ENCODE results near the gene AIF1L. TPM values are rescaled to one million over a fixed set of nuclear protein-coding genes. Genes with fewer than 3 reads are reported as not detected.

Gene AIF1L
- total RNA-seq, 1 experiment from 2014 or later: 23.7 TPM

DNA sequence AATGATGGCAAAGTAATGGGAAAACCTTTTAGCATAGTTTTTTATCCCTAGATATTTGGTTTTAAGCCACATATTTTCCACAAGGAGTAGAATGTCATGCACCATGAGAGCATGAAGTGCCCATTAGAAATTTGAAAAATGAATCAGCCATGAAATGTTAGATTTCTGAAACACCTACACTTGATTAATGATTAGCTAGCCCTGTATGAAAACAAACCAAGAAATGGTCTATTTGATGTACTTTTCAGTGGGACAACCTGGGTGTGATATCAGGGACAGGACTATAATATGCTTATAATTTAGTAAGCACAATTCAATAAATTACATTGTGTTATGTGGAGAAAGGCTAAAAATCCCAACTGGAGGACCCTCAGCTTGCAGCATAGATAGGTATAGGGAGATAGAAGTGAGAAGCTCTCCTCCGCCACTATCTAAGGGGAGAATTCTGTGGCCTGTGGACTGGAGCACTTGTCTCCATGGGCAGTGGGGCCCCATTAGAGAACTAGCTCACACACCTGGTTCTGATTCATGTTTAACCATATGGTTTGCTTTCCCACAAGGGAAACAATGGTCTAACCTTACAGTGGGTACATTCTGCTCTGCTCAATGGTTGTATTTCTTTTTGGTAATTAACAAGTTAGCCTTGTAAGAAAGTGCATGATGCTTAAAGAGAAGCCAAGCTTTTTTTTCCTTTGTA lies 64.2 kb downstream of the AIF1L start:
- Histone ChIP-seq H3K79me2 (ENCODE audit: low read length) (no peaks in the 10 kb centered on the region), H3K9ac (ENCODE audit: low read length) (no peak overlapping the region), H3F3A (ENCODE audit: low read length, unreplicated experiment) (no peaks in the 10 kb centered on the region), H3K9me2 (replicated peaks; ENCODE audit: low read length) (no peaks in the 10 kb centered on the region), H2AFZ (ENCODE audit: low read length) (no peak overlapping the region), H3K9me3 (ENCODE audit: low read length) (no peaks in the 10 kb centered on the region), H3K4me1 (ENCODE audit: insufficient read depth, low read length) (no peaks in the 10 kb centered on the region), H3K36me3 (ENCODE audit: low read depth, low read length) (peaks cover 36% of the 10 kb centered on the region), H3K27me3 (ENCODE audit: low read length) (no peaks in the 10 kb centered on the region), H4K20me1 (ENCODE audit: low read length) (no peaks in the 10 kb centered on the region), H3K4me2 (ENCODE audit: low read length) (no peak overlapping the region), H3K4me3 (ENCODE audit: low read length) (no peak overlapping the region), H3K27ac (ENCODE audit: low read length) (no peak overlapping the region)
- ATAC-seq (no peak), DNase-seq (no peak)
- no TSS peak for BruUV-seq (replicated peaks)
- ChIA-PET POLR2A (ENCODE audit: unreplicated experiment) (no interaction called here), CTCF (no interaction called here)
- TF ChIP-seq, protein P1, sequence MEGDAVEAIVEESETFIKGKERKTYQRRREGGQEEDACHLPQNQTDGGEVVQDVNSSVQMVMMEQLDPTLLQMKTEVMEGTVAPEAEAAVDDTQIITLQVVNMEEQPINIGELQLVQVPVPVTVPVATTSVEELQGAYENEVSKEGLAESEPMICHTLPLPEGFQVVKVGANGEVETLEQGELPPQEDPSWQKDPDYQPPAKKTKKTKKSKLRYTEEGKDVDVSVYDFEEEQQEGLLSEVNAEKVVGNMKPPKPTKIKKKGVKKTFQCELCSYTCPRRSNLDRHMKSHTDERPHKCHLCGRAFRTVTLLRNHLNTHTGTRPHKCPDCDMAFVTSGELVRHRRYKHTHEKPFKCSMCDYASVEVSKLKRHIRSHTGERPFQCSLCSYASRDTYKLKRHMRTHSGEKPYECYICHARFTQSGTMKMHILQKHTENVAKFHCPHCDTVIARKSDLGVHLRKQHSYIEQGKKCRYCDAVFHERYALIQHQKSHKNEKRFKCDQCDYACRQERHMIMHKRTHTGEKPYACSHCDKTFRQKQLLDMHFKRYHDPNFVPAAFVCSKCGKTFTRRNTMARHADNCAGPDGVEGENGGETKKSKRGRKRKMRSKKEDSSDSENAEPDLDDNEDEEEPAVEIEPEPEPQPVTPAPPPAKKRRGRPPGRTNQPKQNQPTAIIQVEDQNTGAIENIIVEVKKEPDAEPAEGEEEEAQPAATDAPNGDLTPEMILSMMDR (conservative IDR thresholded peaks at IDR 0.05; ENCODE audit: low read depth, low read length): no peak
- intact Hi-C loops (cut with micrococcal nuclease): no loop called here

DNA sequence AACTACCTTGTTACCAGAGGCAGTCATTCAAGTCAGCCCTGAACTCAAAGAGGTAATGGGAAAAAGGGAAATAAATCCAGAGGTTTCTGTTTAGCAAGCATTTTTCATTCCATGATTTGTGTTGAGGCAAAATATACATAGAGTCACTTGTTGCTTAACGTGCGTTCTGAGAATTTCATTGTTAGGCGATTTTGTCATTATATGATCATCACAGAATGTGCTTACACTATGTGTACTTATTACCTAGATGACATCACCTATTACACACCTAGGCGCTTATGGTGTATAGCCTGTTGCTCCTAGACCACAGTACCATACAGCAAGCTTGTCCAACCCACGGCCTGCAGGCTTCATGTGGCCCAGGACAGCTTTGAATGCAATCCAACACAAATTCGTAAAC lies 65.3 kb downstream of the AIF1L start:
- no TSS peak for BruUV-seq (replicated peaks)
- TF ChIP-seq, protein P1 (conservative IDR thresholded peaks at IDR 0.05; ENCODE audit: low read depth, low read length): no peak
- TF ChIP-seq EZH2phosphoT487 (IDR thresholded peaks at IDR 0.05; ENCODE audit: borderline replicate concordance, low read length): no peak
- H3K36me3 ChIP-seq (ENCODE audit: low read depth, low read length): peaks cover 42% of the 10 kb centered on the region

DNA sequence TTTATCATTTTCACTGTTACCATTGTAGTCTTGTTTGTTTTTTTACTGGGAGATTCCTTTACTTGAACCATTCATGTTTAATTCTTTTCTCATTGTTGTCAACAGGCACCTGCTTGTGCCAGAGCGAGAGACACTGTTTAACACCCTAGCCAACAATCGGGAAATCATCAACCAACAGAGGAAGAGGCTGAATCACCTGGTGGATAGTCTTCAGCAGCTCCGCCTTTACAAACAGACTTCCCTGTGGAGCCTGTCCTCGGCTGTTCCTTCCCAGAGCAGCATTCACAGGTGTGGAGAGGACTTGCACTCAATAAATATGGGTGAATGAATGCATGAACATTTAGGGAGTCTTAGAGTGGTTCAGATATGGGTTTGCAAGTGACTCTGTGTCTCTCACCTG lies 66.6 kb downstream of the AIF1L start:
- CTCF ChIA-PET: no interaction called here
- BruUV-seq (replicated peaks): no TSS peak

More for the DNA sequence above, 65.3 kb downstream of the AIF1L start:
- Histone ChIP-seq H3K4me3 (ENCODE audit: low read length) (no peak overlapping the region), H3K4me2 (ENCODE audit: low read length) (no peak overlapping the region), H3K79me2 (ENCODE audit: low read length) (no peaks in the 10 kb centered on the region), H4K20me1 (ENCODE audit: low read length) (no peaks in the 10 kb centered on the region), H3K27ac (ENCODE audit: low read length) (no peak overlapping the region), H3K4me1 (ENCODE audit: insufficient read depth, low read length) (no peaks in the 10 kb centered on the region), H3K9me2 (replicated peaks; ENCODE audit: low read length) (no peaks in the 10 kb centered on the region), H3F3A (ENCODE audit: low read length, unreplicated experiment) (no peaks in the 10 kb centered on the region), H3K9ac (ENCODE audit: low read length) (no peak overlapping the region), H3K27me3 (ENCODE audit: low read length) (no peaks in the 10 kb centered on the region), H2AFZ (ENCODE audit: low read length) (no peak overlapping the region), H3K9me3 (ENCODE audit: low read length) (no peaks in the 10 kb centered on the region)
- CTCF ChIA-PET: no interaction called here
- ATAC-seq (no peak), DNase-seq (no peak)
- intact Hi-C loops (cut with micrococcal nuclease): no loop called here
- POLR2A ChIA-PET (ENCODE audit: unreplicated experiment): no interaction called here

More for the DNA sequence above, 66.6 kb downstream of the AIF1L start:
- Histone ChIP-seq H3K4me3 (ENCODE audit: low read length) (no peak overlapping the region), H3K36me3 (ENCODE audit: low read depth, low read length) (peaks cover 42% of the 10 kb centered on the region), H3K4me2 (ENCODE audit: low read length) (no peak overlapping the region), H3K27ac (ENCODE audit: low read length) (no peak overlapping the region), H3K79me2 (ENCODE audit: low read length) (no peaks in the 10 kb centered on the region), H4K20me1 (ENCODE audit: low read length) (no peaks in the 10 kb centered on the region), H3K9me2 (replicated peaks; ENCODE audit: low read length) (no peaks in the 10 kb centered on the region), H3F3A (ENCODE audit: low read length, unreplicated experiment) (no peaks in the 10 kb centered on the region), H3K9me3 (ENCODE audit: low read length) (no peaks in the 10 kb centered on the region), H2AFZ (ENCODE audit: low read length) (no peak overlapping the region), H3K27me3 (ENCODE audit: low read length) (no peaks in the 10 kb centered on the region), H3K4me1 (ENCODE audit: insufficient read depth, low read length) (no peaks in the 10 kb centered on the region), H3K9ac (ENCODE audit: low read length) (no peak overlapping the region)
- ATAC-seq (no peak), DNase-seq (no peak)
- POLR2A ChIA-PET (ENCODE audit: unreplicated experiment): no interaction called here
- TF ChIP-seq, protein P1 (conservative IDR thresholded peaks at IDR 0.05; ENCODE audit: low read depth, low read length): no peak
- TF ChIP-seq EZH2 (IDR thresholded peaks at IDR 0.05; ENCODE audit: low read length, unreplicated experiment) (no peak), EZH2phosphoT487 (IDR thresholded peaks at IDR 0.05; ENCODE audit: borderline replicate concordance, low read length) (no peak)
- intact Hi-C loops (cut with micrococcal nuclease): no loop called here

Measured in PC-3 (cell line).